LNCAP (cell line): ENCODE data around the gene EFHC1.

ENCODE experiments used
- CTCF ChIP-seq: fragments of 450-650 bp; IDR thresholded peaks from 2 replicates; pipeline ENCODE4 v1.5.1; 2017; ENCODE audit warnings: mild to moderate bottlenecking

The EFHC1 gene

GRCh38 chr6:52419809-52420667 is at the start of gene EFHC1:
Gene EFHC1 (plus strand): TSS chr6:52420342. CDS start chr6:52420411, 69 bp downstream.
- no peak for TF ChIP-seq CTCF

GRCh38 chr6:52371656-52372191 is 48.4 kb upstream of the EFHC1 start:
- TF ChIP-seq CTCF, result no peak

GRCh38 chr6:52373151-52373690 is 46.9 kb upstream of the EFHC1 start:
- no peak for TF ChIP-seq CTCF

- TF ChIP-seq CTCF, result no peak
Observed at GRCh38 chr6:52374247-52374646, 45.9 kb upstream of the EFHC1 start.

GRCh38 chr6:52375780-52376556 is 44.2 kb upstream of the EFHC1 start:
- TF ChIP-seq CTCF, result no peak

- TF ChIP-seq CTCF, result no peak
Observed at GRCh38 chr6:52376763-52377162, 43.4 kb upstream of the EFHC1 start.

- no peak for TF ChIP-seq CTCF
Observed at GRCh38 chr6:52377538-52378221, 42.5 kb upstream of the EFHC1 start.
